NCI-H2196 treated with DMSO at 0.1 percent for 48 hours (cell line): ENCODE measurements around the gene GJD2.

ENCODE experiments used
- DNase-seq: peaks from one replicate; lab custom pipeline; 2025; ENCODE audit not compliant: unreplicated experiment; lab: John Stamatoyannopoulos, UW

Gene GJD2

GRCh38 chr15:34726406-34727100, 28.2 kb downstream of the GJD2 start:
- DNase-seq: no peak

- DNase-seq: no peak
Observed at GRCh38 chr15:34725556-34725955, 29.2 kb downstream of the GJD2 start.

DNA sequence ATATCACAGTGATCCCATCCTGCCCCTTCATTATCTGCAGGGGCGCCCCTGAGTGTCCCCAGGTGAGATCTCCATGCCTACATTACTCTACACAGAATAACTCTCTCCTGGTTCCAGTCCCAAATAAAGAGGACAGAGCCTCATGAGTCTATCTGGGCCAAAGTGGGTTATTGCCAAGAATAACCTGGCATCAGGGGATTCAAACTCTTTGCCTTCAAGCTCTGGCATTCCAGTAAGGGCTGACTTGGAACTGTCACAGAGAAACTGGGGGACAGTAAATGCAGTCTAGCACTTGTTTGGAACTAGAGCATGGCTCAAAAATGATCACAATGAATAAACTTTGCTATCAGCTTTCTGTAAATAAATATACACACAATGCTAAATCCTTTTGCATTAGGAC, 30.3 kb downstream of the GJD2 start:
- no peak for DNase-seq

GRCh38 chr15:34722439-34722836, 32.4 kb downstream of the GJD2 start:
- DNase-seq: no peak

- peak; percentile 4 for DNase-seq
Observed at GRCh38 chr15:34721802-34722438, 32.9 kb downstream of the GJD2 start.

- no peak for DNase-seq
Observed at GRCh38 chr15:34721157-34721801, 33.5 kb downstream of the GJD2 start.

GRCh38 chr15:34719695-34720094, 35.1 kb downstream of the GJD2 start:
- no peak for DNase-seq

- DNase-seq: no peak
Observed at GRCh38 chr15:34718681-34719665, 35.8 kb downstream of the GJD2 start.

- DNase-seq: no peak
Observed at GRCh38 chr15:34717729-34718128, 37.1 kb downstream of the GJD2 start.

DNA sequence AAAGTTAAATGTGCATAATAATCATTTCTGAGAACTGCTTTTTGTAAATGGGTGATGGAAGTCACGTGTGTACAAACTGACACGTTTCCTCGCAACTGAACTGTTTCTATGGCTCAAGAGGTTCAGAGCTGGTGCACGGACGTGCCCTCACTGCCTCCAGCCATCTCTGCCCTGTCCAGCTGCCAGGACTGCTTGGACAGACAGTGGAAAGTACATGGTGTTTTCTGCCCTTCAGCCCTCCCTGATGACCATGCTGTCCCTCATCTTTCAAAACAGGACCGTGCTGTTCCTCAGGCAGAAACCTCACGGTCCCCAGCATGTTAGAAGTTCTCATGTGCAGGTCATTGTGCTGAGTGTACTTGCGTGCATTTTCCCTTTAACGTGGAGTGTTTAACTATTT, 38.7 kb downstream of the GJD2 start:
- no peak for DNase-seq

GRCh38 chr15:34714476-34715121, 40.2 kb downstream of the GJD2 start:
- no peak for DNase-seq

- no peak for DNase-seq
Observed at GRCh38 chr15:34713635-34714034, 41.2 kb downstream of the GJD2 start.

DNA sequence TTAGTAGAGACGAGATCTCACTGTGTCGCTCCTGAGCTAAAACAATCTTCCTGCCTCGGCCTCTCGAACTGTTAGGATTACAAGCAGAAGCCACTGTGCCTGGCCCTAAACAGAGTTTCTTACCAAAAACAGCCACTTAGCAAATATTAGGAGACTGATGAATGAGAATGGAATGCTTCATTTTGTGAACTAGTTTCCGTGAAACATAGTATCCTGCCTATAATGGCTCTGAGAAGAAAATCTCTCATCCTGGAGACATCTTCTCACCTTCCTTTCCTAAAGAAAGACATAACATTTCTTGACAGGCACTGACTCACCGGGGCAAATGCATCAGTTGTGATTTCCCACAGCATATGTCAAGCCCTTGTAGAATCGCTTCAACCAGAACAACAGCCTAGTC, 44.9 kb downstream of the GJD2 start:
- no peak for DNase-seq

DNA sequence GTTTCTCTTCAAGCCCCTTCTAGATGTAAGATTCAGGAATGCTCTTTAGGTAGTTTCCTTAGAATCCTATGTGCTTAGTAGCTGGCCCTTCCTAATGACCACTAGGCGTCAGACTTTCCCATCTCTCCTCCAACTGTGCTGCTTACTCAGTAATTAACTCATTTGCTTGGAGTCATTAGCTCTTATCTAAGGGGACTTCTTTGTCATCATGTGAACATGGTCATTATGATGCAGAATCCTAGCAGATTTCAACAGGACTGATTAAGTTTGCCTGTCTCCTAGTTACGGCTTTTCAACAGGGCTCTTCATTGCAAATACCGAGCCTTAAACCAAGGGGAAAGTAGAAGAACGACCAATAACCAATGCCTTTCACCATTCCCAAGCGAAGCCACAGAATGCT, 46.4 kb downstream of the GJD2 start:
- no peak for DNase-seq

- DNase-seq: no peak
Observed at GRCh38 chr15:34701536-34701935, 53.3 kb downstream of the GJD2 start.
